Smooth muscle cell (in vitro differentiated cells): Measurements from ENCODE around the gene PHC2. TPM values are rescaled to one million over a fixed set of nuclear protein-coding genes. Genes with fewer than 3 reads are reported as not detected.
A peak's percentile ranks its signal among the peaks of the same experiment; 100 is the strongest.

Experiments
- DNase-seq: peaks from one replicate; lab custom pipeline; 2025; ENCODE audit not compliant: unreplicated experiment; lab: John Stamatoyannopoulos, UW
- H2AFZ ChIP-seq: fragments of 200-600 bp; sonication (generic); 2 replicates; pipeline ENCODE4 v1.6.0; 2016; ENCODE audit warnings: antibody characterized with exemption, low read depth, mild to moderate bottlenecking
- H3F3A ChIP-seq: fragments of 200-600 bp; sonication (generic); 2 replicates; pipeline ENCODE4 v1.6.0; 2017; ENCODE audit warnings: antibody characterized with exemption, low read depth
- H3K27ac ChIP-seq: fragments of 200-600 bp; sonication (generic); 2 replicates; pipeline ENCODE4 v1.5.1; 2016; ENCODE audit warnings: low read depth, mild to moderate bottlenecking
- H3K27me3 ChIP-seq: fragments of 200-600 bp; sonication (generic); 2 replicates; pipeline ENCODE4 v1.6.1; 2016; ENCODE audit warnings: low read depth, mild to moderate bottlenecking
- H3K36me3 ChIP-seq: fragments of 200-600 bp; sonication (generic); 2 replicates; pipeline ENCODE4 v1.5.1; 2016; ENCODE audit warnings: low read depth
- H3K4me1 ChIP-seq: fragments of 200-600 bp; sonication (generic); 2 replicates; pipeline ENCODE4 v1.5.1; 2016; ENCODE audit warnings: low read depth
- H3K4me2 ChIP-seq: fragments of 200-600 bp; sonication (generic); 2 replicates; pipeline ENCODE4 v1.6.0; 2016; ENCODE audit warnings: mild to moderate bottlenecking
- H3K4me3 ChIP-seq: fragments of 200-600 bp; sonication (generic); 2 replicates; pipeline ENCODE4 v1.5.1; 2016; ENCODE audit warnings: mild to moderate bottlenecking
- H3K79me2 ChIP-seq: fragments of 200-600 bp; sonication (generic); 2 replicates; pipeline ENCODE4 v1.6.0; 2016; ENCODE audit warnings: low read depth, mild to moderate bottlenecking
- H3K9ac ChIP-seq: fragments of 200-600 bp; sonication (generic); 2 replicates; pipeline ENCODE4 v1.6.0; 2016; ENCODE audit warnings: low read depth
- H3K9me3 ChIP-seq: fragments of 200-600 bp; sonication (generic); replicated peaks from 2 replicates; pipeline ENCODE4 v1.5.1; 2016; ENCODE audit warnings: low read depth
- H4K20me1 ChIP-seq: fragments of 200-600 bp; sonication (generic); 2 replicates; pipeline ENCODE4 v1.6.0; 2016; ENCODE audit warnings: low read depth
- WGBS: methylation state at CpG from one replicate; pipeline ENCODE4 v1.1.7; 2016; ENCODE audit warnings: low lambda C conversion rate; 5-methylcytosine and 5-hydroxymethylcytosine counted together
- polyA plus RNA-seq: library from polyadenylated mRNA; unstranded; fragments of >200 nt; fragmentation: Nextera tagmentation; extraction: Ambion mirVana; gene quantifications from 2 replicates; pipeline ENCODE4 v1.2.1, GENCODE V29; 2016
- total RNA-seq: library from RNA; depleted of rRNA; stranded (reverse); fragments of >200 nt; gene quantifications from 2 replicates; pipeline ENCODE4 v1.2.3, GENCODE V29; 2014
- TF ChIP-seq, protein P1 (sequence below): fragments of 200-600 bp; sonication (generic); IDR thresholded peaks from 2 replicates; pipeline ENCODE4 v1.5.1; 2017; ENCODE audit warnings: borderline replicate concordance, mild to moderate bottlenecking, antibody characterized with exemption; ENCODE audit not compliant: insufficient read depth, poor library complexity, severe bottlenecking

The PHC2 gene
- total and polyA plus RNA-seq, 2 experiments from 2014 or later, result 42.4 to 109 TPM

DNA sequence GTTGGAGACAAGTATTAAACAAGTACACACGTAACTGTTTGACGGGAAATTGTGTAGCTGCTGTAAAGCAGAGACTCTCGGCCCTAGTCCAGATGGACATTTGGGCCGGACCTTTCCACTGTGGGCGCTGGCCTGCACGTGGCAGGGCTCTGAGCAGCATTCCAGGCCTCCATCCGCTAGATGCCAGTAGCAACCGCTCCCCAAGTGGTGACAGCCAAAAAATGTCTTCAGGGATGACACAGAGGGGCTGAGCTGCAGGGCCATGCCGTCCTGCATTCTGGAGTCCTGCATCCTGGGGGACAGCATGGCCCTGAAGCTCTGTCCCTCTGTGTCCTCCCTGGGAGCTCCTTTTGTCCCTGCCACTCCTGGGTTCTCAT, 134.8 kb downstream of the PHC2 start:
- Histone ChIP-seq H3K4me3 (no peak overlapping the region), H3K27me3 (no peaks in the 10 kb centered on the region), H3K27ac (no peak overlapping the region), H3K79me2 (no peaks in the 10 kb centered on the region), H3K4me2 (no peak overlapping the region), H3K36me3 (no peaks in the 10 kb centered on the region), H2AFZ (no peak overlapping the region), H4K20me1 (peaks cover 35% of the 10 kb centered on the region), H3F3A (no peaks in the 10 kb centered on the region), H3K9me3 (no peaks in the 10 kb centered on the region), H3K4me1 (no peaks in the 10 kb centered on the region), H3K9ac (no peak overlapping the region)
- no peak for DNase-seq
- over 99% methylated on average over 9 of the region's 9 CpGs for WGBS
- TF ChIP-seq, protein P1, sequence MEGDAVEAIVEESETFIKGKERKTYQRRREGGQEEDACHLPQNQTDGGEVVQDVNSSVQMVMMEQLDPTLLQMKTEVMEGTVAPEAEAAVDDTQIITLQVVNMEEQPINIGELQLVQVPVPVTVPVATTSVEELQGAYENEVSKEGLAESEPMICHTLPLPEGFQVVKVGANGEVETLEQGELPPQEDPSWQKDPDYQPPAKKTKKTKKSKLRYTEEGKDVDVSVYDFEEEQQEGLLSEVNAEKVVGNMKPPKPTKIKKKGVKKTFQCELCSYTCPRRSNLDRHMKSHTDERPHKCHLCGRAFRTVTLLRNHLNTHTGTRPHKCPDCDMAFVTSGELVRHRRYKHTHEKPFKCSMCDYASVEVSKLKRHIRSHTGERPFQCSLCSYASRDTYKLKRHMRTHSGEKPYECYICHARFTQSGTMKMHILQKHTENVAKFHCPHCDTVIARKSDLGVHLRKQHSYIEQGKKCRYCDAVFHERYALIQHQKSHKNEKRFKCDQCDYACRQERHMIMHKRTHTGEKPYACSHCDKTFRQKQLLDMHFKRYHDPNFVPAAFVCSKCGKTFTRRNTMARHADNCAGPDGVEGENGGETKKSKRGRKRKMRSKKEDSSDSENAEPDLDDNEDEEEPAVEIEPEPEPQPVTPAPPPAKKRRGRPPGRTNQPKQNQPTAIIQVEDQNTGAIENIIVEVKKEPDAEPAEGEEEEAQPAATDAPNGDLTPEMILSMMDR, result no peak

GRCh38 chr1:33295450-33296081, 135.3 kb downstream of the PHC2 start:
- TF ChIP-seq, protein P1, result peak; percentile 92
- no peak overlapping the region for H3K9ac ChIP-seq
- peak; percentile 67 for DNase-seq
- H3K27me3 ChIP-seq, result no peaks in the 10 kb centered on the region
- no peaks in the 10 kb centered on the region for H3K79me2 ChIP-seq
- no peak overlapping the region for H3K4me3 ChIP-seq
- no peaks in the 10 kb centered on the region for H3K9me3 ChIP-seq
- no peak overlapping the region for H2AFZ ChIP-seq
- no peak overlapping the region for H3K27ac ChIP-seq
- H3F3A ChIP-seq, result no peaks in the 10 kb centered on the region
- peaks cover 35% of the 10 kb centered on the region for H4K20me1 ChIP-seq
- no peaks in the 10 kb centered on the region for H3K4me1 ChIP-seq
- no peak overlapping the region for H3K4me2 ChIP-seq
- H3K36me3 ChIP-seq, result no peaks in the 10 kb centered on the region
- WGBS, result 43% methylated on average over 12 of the region's 12 CpGs

DNA sequence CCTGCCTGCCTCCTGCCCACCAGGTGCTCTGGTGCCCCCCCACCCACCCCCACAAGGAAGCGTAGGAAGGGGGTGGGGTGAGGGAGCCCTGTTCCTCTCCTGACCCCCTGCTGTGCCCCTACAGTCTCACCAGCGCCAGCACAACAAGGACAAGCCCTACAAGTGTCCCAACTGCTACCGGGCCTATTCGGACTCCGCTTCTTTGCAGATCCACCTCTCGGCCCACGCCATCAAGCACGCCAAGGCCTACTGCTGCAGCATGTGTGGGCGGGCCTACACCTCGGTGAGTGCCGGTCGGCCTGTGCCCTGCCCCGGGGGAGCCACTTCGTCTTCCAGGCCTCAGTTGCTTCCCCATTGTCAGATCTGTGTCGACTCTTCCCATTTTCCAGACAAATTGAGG, 135.9 kb downstream of the PHC2 start:
- H2AFZ ChIP-seq, result no peak overlapping the region
- 90% methylated on average over 15 of the region's 15 CpGs for WGBS
- no peak overlapping the region for H3K9ac ChIP-seq
- H3K9me3 ChIP-seq, result no peaks in the 10 kb centered on the region
- no peak overlapping the region for H3K4me2 ChIP-seq
- H3K4me1 ChIP-seq, result no peaks in the 10 kb centered on the region
- no peak for DNase-seq
- no peaks in the 10 kb centered on the region for H3K79me2 ChIP-seq
- no peaks in the 10 kb centered on the region for H3K27me3 ChIP-seq
- no peaks in the 10 kb centered on the region for H3F3A ChIP-seq
- no peaks in the 10 kb centered on the region for H3K36me3 ChIP-seq
- H3K4me3 ChIP-seq, result no peak overlapping the region
- TF ChIP-seq, protein P1, result no peak
- H4K20me1 ChIP-seq, result peaks cover 35% of the 10 kb centered on the region
- no peak overlapping the region for H3K27ac ChIP-seq
